MCF 10A (cell line): ENCODE measurements around the gene PTP4A2. TPM values are rescaled to one million over a fixed set of nuclear protein-coding genes. Genes with fewer than 3 reads are reported as not detected.
"Not testable (repeated sequence)": the region's sequence is repeated elsewhere in the genome, so short reads cannot be mapped to it uniquely, and the experiment has no call there.

Experiments used
- BruUV-seq: library from RNA; stranded (reverse); fragments of 400-500 nt; replicated peaks from 2 replicates; lab custom pipeline; 2021; lab: Mats Ljungman, UMichigan
- CTCF ChIA-PET: fragments of 300-600 bp; sonication (Branson Sonifier 250); formaldehyde crosslinking; extraction: SDS; loops from one replicate; lab custom pipeline; 2021; ENCODE audit warnings: antibody characterized with exemption, inconsistent platforms; lab: Yijun Ruan, JAX
- POLR2A ChIA-PET: fragments of 300-600, 350-650 bp; sonication (Branson Sonifier 250); formaldehyde crosslinking; extraction: SDS; loops from one replicate; lab custom pipeline; 2020; ENCODE audit warnings: antibody characterized with exemption, inconsistent platforms; lab: Yijun Ruan, JAX
- DNase-seq: peaks from one replicate; pipeline ENCODE4 v3.0.0-alpha.2; 2018; ENCODE audit not compliant: unreplicated experiment
- H3K27ac Mint-ChIP-seq: one replicate; pipeline ENCODE4 v1.8.0; 2022; ENCODE audit warnings: mild to moderate bottlenecking, low read depth, mixed read lengths; ENCODE audit not compliant: unreplicated experiment
- H3K27me3 Mint-ChIP-seq: one replicate; pipeline ENCODE4 v1.8.0; 2022; ENCODE audit warnings: mixed read lengths; ENCODE audit not compliant: insufficient read depth, unreplicated experiment
- H3K36me3 Mint-ChIP-seq: one replicate; pipeline ENCODE4 v1.8.0; 2022; ENCODE audit warnings: mild to moderate bottlenecking, moderate library complexity, mixed read lengths; ENCODE audit not compliant: insufficient read depth, unreplicated experiment
- H3K4me1 Mint-ChIP-seq: one replicate; pipeline ENCODE4 v1.8.0; 2022; ENCODE audit warnings: mixed read lengths; ENCODE audit not compliant: insufficient read depth, unreplicated experiment
- H3K4me3 Mint-ChIP-seq: one replicate; pipeline ENCODE4 v1.8.0; 2022; ENCODE audit warnings: mild to moderate bottlenecking, moderate library complexity, mixed read lengths; ENCODE audit not compliant: unreplicated experiment
- H3K9me3 Mint-ChIP-seq: one replicate; pipeline ENCODE4 v1.8.0; 2022; ENCODE audit warnings: mixed read lengths; ENCODE audit not compliant: unreplicated experiment
- CTCF ChIP-seq: fragments of 200-600 bp; IDR thresholded peaks from one replicate; pipeline ENCODE4 v1.8.0; 2022; ENCODE audit warnings: antibody characterized with exemption, mild to moderate bottlenecking; ENCODE audit not compliant: unreplicated experiment
- intact Hi-C: fragments of 100-400 bp; cut with micrococcal nuclease; formaldehyde crosslinking; loops from 2 replicates; pipeline ENCODE4 v1.14.1; 2022
- total RNA-seq: library from RNA; stranded (reverse); gene quantifications from 2 replicates; pipeline ENCODE4 v1.2.3, GENCODE V29; 2022

PTP4A2 gene
- total RNA-seq, 1 experiment from 2014 or later: 220 TPM

GRCh38 chr1:31952825-31953220 lies 14.7 kb upstream of the PTP4A2 start:
- CTCF ChIA-PET: interaction anchor here (0.6 to 9.2 kb wide), 9 partner anchors 10 to 142 kb away, joined by 3 to 120 read pairs (median 4); partner anchors contain the start of gene PTP4A2
- intact Hi-C loops: no loop called here
- peaks cover 30% of the 10 kb centered on the region for H3K4me1 Mint-ChIP-seq
- TF ChIP-seq CTCF: no peak
- no peaks in the 10 kb centered on the region for H3K9me3 Mint-ChIP-seq
- H3K27me3 Mint-ChIP-seq: no peaks in the 10 kb centered on the region
- no peak overlapping the region for H3K4me3 Mint-ChIP-seq
- DNase-seq: no peak
- peaks cover 5% of the 10 kb centered on the region for H3K36me3 Mint-ChIP-seq
- no peak overlapping the region for H3K27ac Mint-ChIP-seq
- BruUV-seq: no TSS peak
- POLR2A ChIA-PET: interaction anchor here (0.8 to 12.8 kb wide), 5 partner anchors 9 to 61 kb away, joined by 3 to 409 read pairs (median 11); partner anchors contain the start of genes KHDRBS1 and PTP4A2

GRCh38 chr1:31951276-31951675 lies 13.1 kb upstream of the PTP4A2 start:
- TF ChIP-seq CTCF: no peak
- no TSS peak for BruUV-seq
- POLR2A ChIA-PET: interaction anchor here (12.8 kb wide), 1 partner anchor 16 kb away, joined by 409 read pairs; the partner anchor contains the start of gene PTP4A2
- H3K27me3 Mint-ChIP-seq: no peaks in the 10 kb centered on the region
- H3K4me1 Mint-ChIP-seq: peaks cover 22% of the 10 kb centered on the region
- DNase-seq: no peak
- H3K4me3 Mint-ChIP-seq: no peak overlapping the region
- CTCF ChIA-PET: interaction anchor here (1.6 to 9.2 kb wide), 2 partner anchors 9 to 12 kb away, joined by 5 to 120 read pairs; partner anchors contain the start of gene PTP4A2
- peaks cover 5% of the 10 kb centered on the region for H3K36me3 Mint-ChIP-seq
- intact Hi-C loops: no loop called here
- H3K27ac Mint-ChIP-seq: no peak overlapping the region
- H3K9me3 Mint-ChIP-seq: no peaks in the 10 kb centered on the region

- DNase-seq: no peak
- Mint-ChIP-seq H3K27me3 (no peaks in the 10 kb centered on the region), H3K36me3 (peaks cover 5% of the 10 kb centered on the region), H3K27ac (no peak overlapping the region), H3K9me3 (no peaks in the 10 kb centered on the region), H3K4me3 (no peak overlapping the region), H3K4me1 (peaks cover 8% of the 10 kb centered on the region)
- ChIA-PET CTCF (interaction anchor here (0.8 to 9.2 kb wide), 2 partner anchors 10 to 14 kb away, joined by 4 to 120 read pairs; partner anchors contain the start of gene PTP4A2), POLR2A (interaction anchor here (12.8 kb wide), 1 partner anchor 14 kb away, joined by 409 read pairs; the partner anchor contains the start of gene PTP4A2)
- no peak for TF ChIP-seq CTCF
- intact Hi-C loops: no loop called here
- no TSS peak for BruUV-seq
These were observed 11.7 kb upstream of the PTP4A2 start for GRCh38 chr1:31949862-31950261.

GRCh38 chr1:31945677-31946076 lies 7.5 kb upstream of the PTP4A2 start:
- H3K36me3 Mint-ChIP-seq, H3K27me3 Mint-ChIP-seq, H3K27ac Mint-ChIP-seq, H3K4me1 Mint-ChIP-seq, intact Hi-C loops, H3K4me3 Mint-ChIP-seq, BruUV-seq, H3K9me3 Mint-ChIP-seq, DNase-seq: not testable (repeated sequence)
- ChIA-PET CTCF (interaction anchor here (0.8 to 1.2 kb wide), 3 partner anchors 10 to 30 kb away, joined by 3 to 6 read pairs (median 5); no protein-coding TSS in a partner anchor), POLR2A (interaction anchor here (1.6 kb wide), 1 partner anchor 9 kb away, joined by 5 read pairs; no protein-coding TSS in a partner anchor)
